Measurements from ENCODE around the gene DAB1. TPM values are rescaled to one million over a fixed set of nuclear protein-coding genes. Genes with fewer than 3 reads are reported as not detected.
"Not testable (repeated sequence)": the region's sequence is repeated elsewhere in the genome, so short reads cannot be mapped to it uniquely, and the experiment has no call there.

DAB1 gene
- total RNA-seq, 2 experiments from 2014 or later = 0.54 to 0.72 TPM

- Mint-ChIP-seq H3K27me3 (peaks cover 3% of the 10 kb centered on the region), H3K9me3 (no peaks in the 10 kb centered on the region), H3K27ac (no peak overlapping the region), H3K36me3 (no peaks in the 10 kb centered on the region), H3K4me1 (no peaks in the 10 kb centered on the region), H3K4me3 (no peak overlapping the region)
- ATAC-seq (ENCODE audit: low read depth) (no peak), DNase-seq (no peak)
- POLR2A ChIA-PET = no interaction called here
Measured at GRCh38 chr1:57363165-57363564, 60.7 kb downstream of the DAB1 start.

GRCh38 chr1:57362480-57362879 lies 61.4 kb downstream of the DAB1 start:
- Mint-ChIP-seq H3K9me3 (no peaks in the 10 kb centered on the region), H3K36me3 (no peaks in the 10 kb centered on the region), H3K27me3 (peaks cover 3% of the 10 kb centered on the region), H3K27ac (no peak overlapping the region), H3K4me1 (no peaks in the 10 kb centered on the region), H3K4me3 (no peak overlapping the region)
- POLR2A ChIA-PET = no interaction called here
- ATAC-seq (ENCODE audit: low read depth) (no peak), DNase-seq (no peak)

GRCh38 chr1:57361516-57361915 lies 62.3 kb downstream of the DAB1 start:
- ATAC-seq (ENCODE audit: low read depth) (no peak), DNase-seq (no peak)
- no peaks in the 10 kb centered on the region for H3K4me1 Mint-ChIP-seq
- no peaks in the 10 kb centered on the region for H3K9me3 Mint-ChIP-seq
- H3K27ac Mint-ChIP-seq = no peak overlapping the region
- no peak overlapping the region for H3K4me3 Mint-ChIP-seq
- H3K36me3 Mint-ChIP-seq = no peaks in the 10 kb centered on the region
- POLR2A ChIA-PET = no interaction called here
- H3K27me3 Mint-ChIP-seq = peaks cover 3% of the 10 kb centered on the region

DNA sequence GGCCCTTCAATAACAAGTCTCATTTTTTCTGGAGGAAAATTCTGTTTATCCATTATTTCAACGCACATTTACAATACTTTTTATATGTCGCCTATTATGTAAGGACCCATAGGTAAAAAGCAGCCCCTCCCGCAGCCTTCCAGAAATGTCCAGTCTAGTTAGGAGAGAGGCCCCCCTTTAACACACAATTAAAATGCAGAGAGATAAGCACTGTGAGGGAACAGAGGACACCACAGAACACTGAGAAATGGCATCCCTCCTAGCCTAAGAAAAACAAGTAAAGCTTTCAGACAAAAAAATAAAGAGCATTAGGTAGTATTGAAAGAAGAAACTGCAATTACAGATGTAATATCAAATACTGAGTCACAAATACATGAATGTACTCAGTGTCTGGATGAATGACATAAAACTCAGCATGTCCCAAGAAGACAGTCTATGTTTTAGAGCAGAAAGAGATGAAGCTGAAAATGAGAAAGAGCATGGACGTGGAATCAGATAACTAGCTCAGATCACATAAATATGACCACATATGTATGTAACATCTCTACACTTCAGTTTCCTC lies 62.9 kb downstream of the DAB1 start:
- ATAC-seq (ENCODE audit: low read depth) (no peak), DNase-seq (no peak)
- peaks cover 3% of the 10 kb centered on the region for H3K27me3 Mint-ChIP-seq
- H3K4me1 Mint-ChIP-seq = no peaks in the 10 kb centered on the region
- no peak overlapping the region for H3K27ac Mint-ChIP-seq
- H3K9me3 Mint-ChIP-seq = no peaks in the 10 kb centered on the region
- H3K4me3 Mint-ChIP-seq = no peak overlapping the region
- POLR2A ChIA-PET = no interaction called here
- H3K36me3 Mint-ChIP-seq = no peaks in the 10 kb centered on the region

- no peaks in the 10 kb centered on the region for H3K36me3 Mint-ChIP-seq
- no peak for DNase-seq
- peaks cover 7% of the 10 kb centered on the region for H3K4me1 Mint-ChIP-seq
- H3K27ac Mint-ChIP-seq = no peak overlapping the region
- POLR2A ChIA-PET = no interaction called here
- no peaks in the 10 kb centered on the region for H3K9me3 Mint-ChIP-seq
- ATAC-seq (ENCODE audit: low read depth) = no peak
- peaks cover 3% of the 10 kb centered on the region for H3K27me3 Mint-ChIP-seq
- H3K4me3 Mint-ChIP-seq = no peak overlapping the region
Measured at GRCh38 chr1:57357462-57357861, 66.4 kb downstream of the DAB1 start.

GRCh38 chr1:57353654-57354053 lies 70.2 kb downstream of the DAB1 start:
- ATAC-seq (ENCODE audit: low read depth) (no peak), DNase-seq (no peak)
- Mint-ChIP-seq H3K27me3 (no peaks in the 10 kb centered on the region), H3K4me3 (no peak overlapping the region), H3K27ac (no peak overlapping the region), H3K36me3 (no peaks in the 10 kb centered on the region), H3K4me1 (peaks cover 7% of the 10 kb centered on the region), H3K9me3 (no peaks in the 10 kb centered on the region)
- POLR2A ChIA-PET = no interaction called here

DNA sequence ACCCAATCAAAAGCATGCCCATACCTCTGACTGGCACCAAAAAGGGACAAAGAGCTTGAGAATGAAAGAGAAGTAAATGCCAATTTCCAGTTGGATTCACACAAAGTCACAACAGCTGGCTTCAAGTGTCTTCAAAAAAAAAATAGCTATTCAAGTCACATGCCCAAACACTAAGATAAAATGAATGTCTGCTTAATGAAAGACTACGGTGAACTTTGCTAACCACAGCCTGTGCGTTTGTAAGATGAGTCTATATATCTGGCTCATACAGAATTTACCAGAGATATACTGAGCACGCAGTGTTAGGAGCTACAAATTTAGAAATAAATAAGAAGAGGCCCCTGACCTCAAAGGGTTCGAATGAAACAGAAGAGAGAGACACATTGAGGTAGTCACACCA lies 73.2 kb downstream of the DAB1 start:
- H3K4me1 Mint-ChIP-seq = peaks cover 7% of the 10 kb centered on the region
- no peaks in the 10 kb centered on the region for H3K9me3 Mint-ChIP-seq
- no peaks in the 10 kb centered on the region for H3K27me3 Mint-ChIP-seq
- POLR2A ChIA-PET = no interaction called here
- DNase-seq (no peak), ATAC-seq (ENCODE audit: low read depth) (no peak)
- no peak overlapping the region for H3K27ac Mint-ChIP-seq
- no peaks in the 10 kb centered on the region for H3K36me3 Mint-ChIP-seq
- no peak overlapping the region for H3K4me3 Mint-ChIP-seq

DNA sequence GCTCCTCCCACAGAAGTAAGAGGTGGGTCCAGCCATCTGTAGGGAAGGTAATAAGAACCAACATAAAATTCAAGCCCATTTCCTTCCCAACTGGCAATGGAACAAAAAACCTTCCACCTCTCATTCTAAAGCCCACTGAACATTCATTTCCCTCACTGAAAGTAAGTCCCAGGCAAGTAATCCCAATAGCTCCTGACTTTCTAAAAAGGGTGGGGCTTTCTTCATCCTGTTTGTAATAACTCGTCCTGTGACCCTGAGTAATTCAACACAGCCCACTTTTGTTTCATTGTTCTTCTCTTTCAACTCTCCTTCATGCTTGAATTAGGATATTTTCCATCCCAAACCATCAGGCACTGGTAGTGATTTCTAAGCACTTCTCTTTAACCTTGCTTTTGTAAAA lies 74.9 kb downstream of the DAB1 start:
- Mint-ChIP-seq H3K36me3 (no peaks in the 10 kb centered on the region), H3K9me3 (no peaks in the 10 kb centered on the region), H3K4me3 (no peak overlapping the region), H3K4me1 (no peaks in the 10 kb centered on the region), H3K27me3 (no peaks in the 10 kb centered on the region), H3K27ac (no peak overlapping the region)
- POLR2A ChIA-PET = no interaction called here
- DNase-seq (no peak), ATAC-seq (ENCODE audit: low read depth) (no peak)

DNA sequence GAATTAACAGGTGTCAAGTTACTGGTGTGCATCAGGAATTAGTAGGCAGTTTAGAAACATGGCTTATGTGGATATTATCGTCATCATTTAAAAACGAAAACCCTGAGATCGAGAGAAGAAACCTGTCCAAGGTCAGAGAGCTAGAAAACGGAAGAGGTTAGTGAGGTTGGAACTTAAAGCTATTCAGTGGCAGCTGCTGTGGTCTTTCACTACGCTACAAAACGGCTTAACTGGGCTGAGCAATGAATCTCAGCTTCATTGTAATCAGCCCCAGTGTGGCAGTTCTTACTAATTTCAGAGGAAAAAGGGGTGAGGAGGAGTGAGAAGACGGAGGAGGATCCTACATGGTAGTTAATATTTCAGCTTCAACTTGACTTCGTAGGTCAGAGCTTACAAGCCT lies 77.9 kb downstream of the DAB1 start:
- no peaks in the 10 kb centered on the region for H3K4me1 Mint-ChIP-seq
- no peak overlapping the region for H3K27ac Mint-ChIP-seq
- no peak overlapping the region for H3K4me3 Mint-ChIP-seq
- H3K27me3 Mint-ChIP-seq = no peaks in the 10 kb centered on the region
- ATAC-seq (ENCODE audit: low read depth) = no peak
- POLR2A ChIA-PET = no interaction called here
- H3K36me3 Mint-ChIP-seq = no peaks in the 10 kb centered on the region
- no peak for DNase-seq
- H3K9me3 Mint-ChIP-seq = no peaks in the 10 kb centered on the region

- Mint-ChIP-seq H3K27me3 (no peaks in the 10 kb centered on the region), H3K27ac (no peak overlapping the region), H3K4me1 (no peaks in the 10 kb centered on the region), H3K9me3 (no peaks in the 10 kb centered on the region), H3K4me3 (no peak overlapping the region), H3K36me3 (no peaks in the 10 kb centered on the region)
- no peak for DNase-seq
- POLR2A ChIA-PET = no interaction called here
- no peak for ATAC-seq (ENCODE audit: low read depth)
Measured at GRCh38 chr1:57344265-57344664, 79.6 kb downstream of the DAB1 start.

DNA sequence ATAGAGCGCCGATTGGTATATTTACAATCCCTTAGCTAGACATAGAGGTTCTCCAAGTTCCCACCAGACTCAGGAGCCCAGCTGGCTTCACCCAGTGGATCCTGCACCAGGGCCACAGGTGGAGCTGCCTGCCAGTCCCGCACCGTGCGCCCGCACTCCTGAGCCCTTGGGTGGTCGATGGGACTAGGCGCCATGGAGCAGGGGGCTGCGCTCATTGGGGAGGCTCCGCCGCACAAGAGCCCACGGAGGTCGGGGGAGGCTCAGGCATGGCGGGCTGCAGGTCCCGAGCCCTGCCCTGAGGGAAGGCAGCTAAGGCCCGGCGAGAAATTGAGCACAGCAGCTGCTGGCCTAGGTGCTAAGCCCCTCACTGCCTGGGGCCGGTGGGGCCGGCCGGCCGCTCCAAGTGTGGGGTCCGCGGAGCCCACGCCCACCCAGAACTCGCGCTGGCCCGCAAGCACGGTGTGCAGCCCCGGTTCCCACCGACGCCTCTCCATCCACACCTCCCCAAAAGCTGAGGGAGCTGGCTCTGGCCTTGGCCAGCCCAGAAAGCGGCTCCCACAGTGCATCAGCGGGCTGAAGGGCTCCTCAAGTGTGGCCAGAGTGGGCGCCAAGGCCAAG lies 80.5 kb downstream of the DAB1 start:
- POLR2A ChIA-PET; H3K4me3 Mint-ChIP-seq; H3K4me1 Mint-ChIP-seq; H3K27ac Mint-ChIP-seq; H3K27me3 Mint-ChIP-seq; H3K9me3 Mint-ChIP-seq; H3K36me3 Mint-ChIP-seq; ATAC-seq (ENCODE audit: low read depth); DNase-seq: not testable (repeated sequence)

DNA sequence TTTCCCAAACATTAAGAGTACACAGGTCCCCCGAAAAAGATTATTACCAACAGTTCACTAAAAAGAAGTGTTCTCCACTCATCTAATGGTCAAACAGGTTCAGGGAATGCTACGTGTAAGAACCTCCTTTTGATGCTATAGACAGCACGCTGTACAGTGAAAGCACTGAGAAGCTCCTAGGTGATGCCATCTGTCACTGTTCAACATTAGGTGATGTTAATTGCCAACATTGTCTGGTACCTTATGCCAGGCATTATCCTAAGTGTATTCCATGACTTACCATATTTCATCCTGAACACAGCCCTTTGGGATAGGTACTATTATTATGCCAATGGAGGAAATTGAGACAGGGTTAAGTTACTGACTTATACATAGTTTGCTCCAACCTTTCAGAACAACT lies 82.1 kb downstream of the DAB1 start:
- no peak overlapping the region for H3K27ac Mint-ChIP-seq
- no peaks in the 10 kb centered on the region for H3K4me1 Mint-ChIP-seq
- no peaks in the 10 kb centered on the region for H3K36me3 Mint-ChIP-seq
- no peak overlapping the region for H3K4me3 Mint-ChIP-seq
- H3K27me3 Mint-ChIP-seq = no peaks in the 10 kb centered on the region
- no peaks in the 10 kb centered on the region for H3K9me3 Mint-ChIP-seq
- DNase-seq (no peak), ATAC-seq (ENCODE audit: low read depth) (no peak)
- POLR2A ChIA-PET = no interaction called here

GRCh38 chr1:57340334-57341070 lies 83.4 kb downstream of the DAB1 start:
- POLR2A ChIA-PET = no interaction called here
- H3K27me3 Mint-ChIP-seq = no peaks in the 10 kb centered on the region
- H3K4me3 Mint-ChIP-seq = no peak overlapping the region
- H3K9me3 Mint-ChIP-seq = no peaks in the 10 kb centered on the region
- H3K27ac Mint-ChIP-seq = no peak overlapping the region
- DNase-seq (no peak), ATAC-seq (ENCODE audit: low read depth) (no peak)
- no peaks in the 10 kb centered on the region for H3K4me1 Mint-ChIP-seq
- H3K36me3 Mint-ChIP-seq = no peaks in the 10 kb centered on the region

GRCh38 chr1:57337623-57338022 lies 86.2 kb downstream of the DAB1 start:
- Mint-ChIP-seq H3K4me3 (no peak overlapping the region), H3K36me3 (no peaks in the 10 kb centered on the region), H3K27me3 (no peaks in the 10 kb centered on the region), H3K9me3 (peaks cover 2% of the 10 kb centered on the region), H3K27ac (no peak overlapping the region), H3K4me1 (no peaks in the 10 kb centered on the region)
- DNase-seq (no peak), ATAC-seq (ENCODE audit: low read depth) (no peak)
- POLR2A ChIA-PET = no interaction called here

All from activated naive CD8-positive, alpha-beta T cell treated with anti-CD3 and anti-CD28 coated beads, Interleukin-2, amount 10 ng/mL, durations not matched to agents 7 days and 5 days (primary cell).